DND-41 (cell line): Measurements from ENCODE around the gene STIMATE.

Experiments
- ATAC-seq: fragments of 200-7000 bp; cut with Tn5 transposase; 3 replicates; pipeline ENCODE4 v1.9.1; 2021; ENCODE audit warnings: low read depth; ENCODE audit not compliant: insufficient read depth
- DNase-seq: peaks from one replicate; pipeline ENCODE4 v3.0.0-alpha.2; 2020
- H2AFZ ChIP-seq: 2 replicates; pipeline ENCODE4 v1.6.0; 2012; ENCODE audit warnings: low read depth, low read length
- H3K27ac ChIP-seq: 2 replicates; pipeline ENCODE4 v1.5.1; 2012; ENCODE audit warnings: low read length, inconsistent platforms
- H3K27me3 ChIP-seq: fragments of 200-600 bp; sonication (generic); 2 replicates; pipeline ENCODE4 v1.6.0; 2012; ENCODE audit warnings: low read length, mild to moderate bottlenecking, inconsistent platforms; ENCODE audit not compliant: insufficient read depth, poor library complexity
- H3K36me3 ChIP-seq: 2 replicates; pipeline ENCODE4 v1.5.1; 2012; ENCODE audit warnings: low read length, inconsistent platforms; ENCODE audit not compliant: insufficient read depth
- H3K4me1 ChIP-seq: 2 replicates; pipeline ENCODE4 v1.5.1; 2012; ENCODE audit warnings: mild to moderate bottlenecking, low read length; ENCODE audit not compliant: insufficient read depth
- H3K4me2 ChIP-seq: 2 replicates; pipeline ENCODE4 v1.6.0; 2012; ENCODE audit warnings: mild to moderate bottlenecking, moderate library complexity, low read length, inconsistent platforms; ENCODE audit not compliant: insufficient read depth
- H3K4me3 ChIP-seq, 2 experiments: fragments of 200-600 bp in 1 of 2; shearing (Covaris generic) in 1 of 2; 2 replicates each; pipeline ENCODE4 v1.5.1; 2012 to 2016; ENCODE audit warnings: inconsistent platforms in 2 of 2, low read length in 2 of 2, mild to moderate bottlenecking in 2 of 2, low read depth in 1 of 2, moderate library complexity in 1 of 2
- H3K79me2 ChIP-seq: 2 replicates; pipeline ENCODE4 v1.6.0; 2012; ENCODE audit warnings: low read length, inconsistent platforms; ENCODE audit not compliant: insufficient read depth
- H3K9ac ChIP-seq: 2 replicates; pipeline ENCODE4 v1.6.0; 2012; ENCODE audit warnings: low read depth, mild to moderate bottlenecking, inconsistent platforms, low read length, moderate library complexity
- H3K9me3 ChIP-seq: 2 replicates; pipeline ENCODE4 v1.5.1; 2012; ENCODE audit warnings: low read length, moderate library complexity, mild to moderate bottlenecking, inconsistent platforms; ENCODE audit not compliant: insufficient read depth, severe bottlenecking
- H4K20me1 ChIP-seq: 2 replicates; pipeline ENCODE4 v1.6.0; 2012; ENCODE audit warnings: low read length; ENCODE audit not compliant: insufficient read depth
- EZH2 ChIP-seq: IDR thresholded peaks from 3 replicates; pipeline ENCODE4 v1.6.1; 2012; ENCODE audit warnings: borderline replicate concordance, low read depth, mild to moderate bottlenecking, moderate library complexity, low read length, inconsistent platforms; ENCODE audit not compliant: severe bottlenecking
- TF ChIP-seq, protein P1 (sequence below): IDR thresholded peaks from 2 replicates; pipeline ENCODE4 v1.5.1; 2012; ENCODE audit warnings: borderline replicate concordance, low read length, moderate library complexity, mild to moderate bottlenecking; ENCODE audit not compliant: poor library complexity, severe bottlenecking; ENCODE audit errors: extremely low read depth

The STIMATE gene

DNA sequence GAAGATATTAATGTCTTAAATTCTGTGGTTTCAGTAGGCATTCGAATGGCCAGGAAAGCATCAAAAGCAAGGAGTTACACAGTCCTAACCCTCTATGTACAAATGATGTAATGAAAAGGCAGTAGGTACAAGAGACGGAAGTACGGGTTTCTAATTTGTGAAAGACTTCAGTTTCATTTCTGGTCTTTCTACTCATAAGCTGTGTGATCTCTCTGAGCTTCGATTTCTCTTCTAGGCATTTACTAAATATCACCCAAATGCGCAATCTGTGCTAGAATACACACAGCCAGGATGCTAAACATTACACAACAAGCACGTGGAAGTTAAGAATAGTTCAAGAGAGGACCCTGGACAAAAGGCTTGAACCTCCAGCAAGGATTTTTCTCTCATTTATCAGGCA, 17.9 kb upstream of the STIMATE start:
- no peaks in the 10 kb centered on the region for H3K9me3 ChIP-seq
- H2AFZ ChIP-seq, result no peak overlapping the region
- peaks cover 83% of the 10 kb centered on the region for H3K36me3 ChIP-seq
- H3K4me1 ChIP-seq, result no peaks in the 10 kb centered on the region
- DNase-seq, result no peak
- TF ChIP-seq EZH2, result no peak
- TF ChIP-seq, protein P1, sequence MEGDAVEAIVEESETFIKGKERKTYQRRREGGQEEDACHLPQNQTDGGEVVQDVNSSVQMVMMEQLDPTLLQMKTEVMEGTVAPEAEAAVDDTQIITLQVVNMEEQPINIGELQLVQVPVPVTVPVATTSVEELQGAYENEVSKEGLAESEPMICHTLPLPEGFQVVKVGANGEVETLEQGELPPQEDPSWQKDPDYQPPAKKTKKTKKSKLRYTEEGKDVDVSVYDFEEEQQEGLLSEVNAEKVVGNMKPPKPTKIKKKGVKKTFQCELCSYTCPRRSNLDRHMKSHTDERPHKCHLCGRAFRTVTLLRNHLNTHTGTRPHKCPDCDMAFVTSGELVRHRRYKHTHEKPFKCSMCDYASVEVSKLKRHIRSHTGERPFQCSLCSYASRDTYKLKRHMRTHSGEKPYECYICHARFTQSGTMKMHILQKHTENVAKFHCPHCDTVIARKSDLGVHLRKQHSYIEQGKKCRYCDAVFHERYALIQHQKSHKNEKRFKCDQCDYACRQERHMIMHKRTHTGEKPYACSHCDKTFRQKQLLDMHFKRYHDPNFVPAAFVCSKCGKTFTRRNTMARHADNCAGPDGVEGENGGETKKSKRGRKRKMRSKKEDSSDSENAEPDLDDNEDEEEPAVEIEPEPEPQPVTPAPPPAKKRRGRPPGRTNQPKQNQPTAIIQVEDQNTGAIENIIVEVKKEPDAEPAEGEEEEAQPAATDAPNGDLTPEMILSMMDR, result no peak
- no peak overlapping the region for H3K27ac ChIP-seq
- no peak overlapping the region for H3K4me3 ChIP-seq
- no peaks in the 10 kb centered on the region for H3K27me3 ChIP-seq
- no peaks in the 10 kb centered on the region for H3K79me2 ChIP-seq
- H3K4me2 ChIP-seq, result no peak overlapping the region
- H3K9ac ChIP-seq, result no peak overlapping the region
- no peaks in the 10 kb centered on the region for H4K20me1 ChIP-seq
- no peak for ATAC-seq

DNA sequence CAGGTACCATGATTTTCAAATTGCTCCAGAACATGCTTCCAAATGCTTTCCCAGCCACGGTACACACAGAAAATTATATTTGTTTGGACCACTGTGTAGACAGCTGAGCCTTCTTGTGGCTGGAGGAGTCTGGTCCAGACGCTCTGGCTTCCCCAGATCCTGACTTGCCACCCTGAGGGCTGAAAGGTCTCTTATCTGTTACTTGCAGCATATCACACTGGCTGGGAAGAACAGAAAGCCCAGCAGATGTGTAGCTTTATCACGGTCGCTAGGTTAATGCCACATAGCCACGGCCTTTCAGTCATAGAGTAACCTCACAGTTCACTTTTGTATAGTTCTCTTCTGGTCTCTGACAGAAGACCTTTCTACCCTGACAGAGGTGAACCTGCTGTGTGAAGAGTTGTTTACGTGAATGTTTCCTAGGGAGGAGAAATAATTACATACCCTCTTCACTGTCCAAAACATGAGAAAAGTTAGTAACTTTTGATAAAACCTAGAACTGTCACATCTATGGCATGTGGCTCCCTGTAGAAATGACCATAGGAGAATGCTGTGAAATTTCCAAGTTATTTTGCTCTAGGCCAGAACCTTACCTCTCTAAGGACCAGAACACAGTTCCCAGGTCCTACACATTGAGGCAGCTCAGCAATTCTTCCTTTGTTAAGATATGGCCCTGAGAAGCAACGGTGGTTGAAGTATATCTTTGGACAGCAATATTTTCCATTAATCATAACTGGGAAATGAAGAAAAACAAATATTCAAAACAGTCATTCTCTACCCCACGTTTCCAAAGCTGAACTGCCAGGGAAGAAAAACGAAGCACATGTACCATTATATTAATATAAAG, 15.8 kb upstream of the STIMATE start:
- Histone ChIP-seq H2AFZ (no peak overlapping the region), H3K79me2 (no peaks in the 10 kb centered on the region), H3K27me3 (no peaks in the 10 kb centered on the region), H4K20me1 (no peaks in the 10 kb centered on the region), H3K36me3 (peaks cover 83% of the 10 kb centered on the region), H3K9ac (no peak overlapping the region), H3K4me2 (no peak overlapping the region), H3K4me1 (no peaks in the 10 kb centered on the region), H3K27ac (no peak overlapping the region), H3K4me3 (no peak overlapping the region), H3K9me3 (no peaks in the 10 kb centered on the region)
- TF ChIP-seq EZH2, result no peak
- TF ChIP-seq, protein P1, result no peak
- no peak for DNase-seq
- no peak for ATAC-seq

- Histone ChIP-seq H3K9ac (no peak overlapping the region), H2AFZ (no peak overlapping the region), H4K20me1 (no peaks in the 10 kb centered on the region), H3K27me3 (no peaks in the 10 kb centered on the region), H3K36me3 (peaks cover 90% of the 10 kb centered on the region), H3K27ac (no peak overlapping the region), H3K79me2 (no peaks in the 10 kb centered on the region), H3K9me3 (no peaks in the 10 kb centered on the region), H3K4me1 (no peaks in the 10 kb centered on the region), H3K4me2 (no peak overlapping the region), H3K4me3 (no peak overlapping the region)
- DNase-seq, result no peak
- no peak for ATAC-seq
- TF ChIP-seq, protein P1, result no peak
- no peak for TF ChIP-seq EZH2
Observed at GRCh38 chr3:52910823-52911222, 13.5 kb upstream of the STIMATE start.
